Activated naive CD8-positive, alpha-beta T cell treated with anti-CD3 and anti-CD28 coated beads, Interleukin-2, amount 50 U/mL, for 24 hours (primary cell): ENCODE measurements around the gene CALHM6.

Source experiments
- ATAC-seq: fragments of 150-1000 bp; cut with Tn5 transposase; one replicate; pipeline ENCODE4 v1.10.0; 2021
- DNase-seq: peaks from one replicate; pipeline ENCODE4 v3.0.0; 2021
- H3K27ac Mint-ChIP-seq: one replicate; pipeline ENCODE4 v1.8.0; 2021; ENCODE audit warnings: mild to moderate bottlenecking, mixed read lengths
- H3K27me3 Mint-ChIP-seq: one replicate; pipeline ENCODE4 v1.8.0; 2021; ENCODE audit warnings: mixed read lengths
- H3K36me3 Mint-ChIP-seq: one replicate; pipeline ENCODE4 v1.8.0; 2021; ENCODE audit warnings: low read depth, mixed read lengths
- H3K4me1 Mint-ChIP-seq: one replicate; pipeline ENCODE4 v1.8.0; 2021; ENCODE audit warnings: mixed read lengths
- H3K4me3 Mint-ChIP-seq: one replicate; pipeline ENCODE4 v1.8.0; 2021; ENCODE audit warnings: mild to moderate bottlenecking, moderate library complexity, mixed read lengths
- H3K9me3 Mint-ChIP-seq: one replicate; pipeline ENCODE4 v1.8.0; 2021; ENCODE audit warnings: mixed read lengths

The CALHM6 gene

GRCh38 chr6:116451916-116452315 lies 9.3 kb upstream of the CALHM6 start:
- Mint-ChIP-seq H3K9me3 (no peaks in the 10 kb centered on the region), H3K27me3 (peaks cover 12% of the 10 kb centered on the region), H3K4me3 (no peak overlapping the region), H3K4me1 (peaks cover 17% of the 10 kb centered on the region), H3K36me3 (no peaks in the 10 kb centered on the region), H3K27ac (no peak overlapping the region)
- ATAC-seq (no peak), DNase-seq (no peak)

GRCh38 chr6:116452531-116452930 lies 8.6 kb upstream of the CALHM6 start:
- Mint-ChIP-seq H3K36me3 (no peaks in the 10 kb centered on the region), H3K27me3 (peaks cover 12% of the 10 kb centered on the region), H3K27ac (no peak overlapping the region), H3K9me3 (no peaks in the 10 kb centered on the region), H3K4me1 (peaks cover 17% of the 10 kb centered on the region), H3K4me3 (no peak overlapping the region)
- DNase-seq (no peak), ATAC-seq (no peak)

- Mint-ChIP-seq H3K4me1 (peaks cover 7% of the 10 kb centered on the region), H3K4me3 (no peak overlapping the region), H3K27ac (no peak overlapping the region), H3K27me3 (peaks cover 25% of the 10 kb centered on the region), H3K9me3 (no peaks in the 10 kb centered on the region), H3K36me3 (no peaks in the 10 kb centered on the region)
- no peak for ATAC-seq
- DNase-seq = no peak
Measured at GRCh38 chr6:116456106-116456505, 5.1 kb upstream of the CALHM6 start.

GRCh38 chr6:116456927-116457326 lies 4.2 kb upstream of the CALHM6 start:
- Mint-ChIP-seq H3K27ac (no peak overlapping the region), H3K27me3 (peaks cover 25% of the 10 kb centered on the region), H3K9me3 (no peaks in the 10 kb centered on the region), H3K4me3 (no peak overlapping the region), H3K36me3 (no peaks in the 10 kb centered on the region), H3K4me1 (peaks cover 10% of the 10 kb centered on the region)
- DNase-seq (no peak), ATAC-seq (no peak)

- Mint-ChIP-seq H3K36me3 (no peaks in the 10 kb centered on the region), H3K9me3 (no peaks in the 10 kb centered on the region), H3K4me3 (no peak overlapping the region), H3K27me3 (peaks cover 34% of the 10 kb centered on the region), H3K27ac (no peak overlapping the region), H3K4me1 (peaks cover 18% of the 10 kb centered on the region)
- ATAC-seq (no peak), DNase-seq (no peak)
Measured at GRCh38 chr6:116458264-116458663, 2.9 kb upstream of the CALHM6 start.

- DNase-seq (no peak), ATAC-seq (no peak)
- H3K9me3 Mint-ChIP-seq = no peaks in the 10 kb centered on the region
- H3K4me3 Mint-ChIP-seq = no peak overlapping the region
- no peaks in the 10 kb centered on the region for H3K36me3 Mint-ChIP-seq
- peaks cover 38% of the 10 kb centered on the region for H3K27me3 Mint-ChIP-seq
- H3K4me1 Mint-ChIP-seq = peaks cover 24% of the 10 kb centered on the region
- no peak overlapping the region for H3K27ac Mint-ChIP-seq
Measured at GRCh38 chr6:116459927-116460326, 1.2 kb upstream of the CALHM6 start.

- H3K27me3 Mint-ChIP-seq = peaks cover 43% of the 10 kb centered on the region
- H3K4me3 Mint-ChIP-seq = peak overlapping the region; percentile 64
- H3K9me3 Mint-ChIP-seq = no peaks in the 10 kb centered on the region
- peaks cover 25% of the 10 kb centered on the region for H3K4me1 Mint-ChIP-seq
- ATAC-seq (peak; percentile 91), DNase-seq (peak; percentile 52)
- H3K36me3 Mint-ChIP-seq = no peaks in the 10 kb centered on the region
- H3K27ac Mint-ChIP-seq = peak overlapping the region; percentile 25
Measured at GRCh38 chr6:116461932-116462885, 1.0 kb downstream of the CALHM6 start.

GRCh38 chr6:116463301-116463700 lies 2.1 kb downstream of the CALHM6 start:
- no peak overlapping the region for H3K4me3 Mint-ChIP-seq
- H3K4me1 Mint-ChIP-seq = peaks cover 27% of the 10 kb centered on the region
- DNase-seq (no peak), ATAC-seq (no peak)
- H3K27ac Mint-ChIP-seq = no peak overlapping the region
- peaks cover 43% of the 10 kb centered on the region for H3K27me3 Mint-ChIP-seq
- H3K36me3 Mint-ChIP-seq = no peaks in the 10 kb centered on the region
- H3K9me3 Mint-ChIP-seq = no peaks in the 10 kb centered on the region

GRCh38 chr6:116465246-116465645 lies 4.1 kb downstream of the CALHM6 start:
- peaks cover 27% of the 10 kb centered on the region for H3K4me1 Mint-ChIP-seq
- H3K36me3 Mint-ChIP-seq = no peaks in the 10 kb centered on the region
- ATAC-seq (peak; percentile 12), DNase-seq (no peak)
- H3K27me3 Mint-ChIP-seq = peaks cover 35% of the 10 kb centered on the region
- H3K27ac Mint-ChIP-seq = no peak overlapping the region
- H3K9me3 Mint-ChIP-seq = no peaks in the 10 kb centered on the region
- no peak overlapping the region for H3K4me3 Mint-ChIP-seq

GRCh38 chr6:116467096-116467495 lies 5.9 kb downstream of the CALHM6 start:
- Mint-ChIP-seq H3K27me3 (peaks cover 22% of the 10 kb centered on the region), H3K4me1 (peaks cover 17% of the 10 kb centered on the region), H3K27ac (no peak overlapping the region), H3K36me3 (no peaks in the 10 kb centered on the region), H3K4me3 (no peak overlapping the region), H3K9me3 (no peaks in the 10 kb centered on the region)
- DNase-seq (no peak), ATAC-seq (no peak)

GRCh38 chr6:116467514-116467913 lies 6.3 kb downstream of the CALHM6 start:
- ATAC-seq (no peak), DNase-seq (no peak)
- Mint-ChIP-seq H3K36me3 (no peaks in the 10 kb centered on the region), H3K27ac (no peak overlapping the region), H3K4me3 (no peak overlapping the region), H3K9me3 (no peaks in the 10 kb centered on the region), H3K4me1 (peaks cover 16% of the 10 kb centered on the region), H3K27me3 (peaks cover 19% of the 10 kb centered on the region)

- Mint-ChIP-seq H3K27ac (no peak overlapping the region), H3K9me3 (no peaks in the 10 kb centered on the region), H3K4me1 (peaks cover 9% of the 10 kb centered on the region), H3K27me3 (peaks cover 12% of the 10 kb centered on the region), H3K4me3 (no peak overlapping the region), H3K36me3 (no peaks in the 10 kb centered on the region)
- DNase-seq (no peak), ATAC-seq (no peak)
Measured at GRCh38 chr6:116468293-116468692, 7.1 kb downstream of the CALHM6 start.

GRCh38 chr6:116471531-116471930 lies 10.4 kb downstream of the CALHM6 start:
- H3K36me3 Mint-ChIP-seq = no peaks in the 10 kb centered on the region
- peaks cover 22% of the 10 kb centered on the region for H3K4me1 Mint-ChIP-seq
- no peak overlapping the region for H3K27ac Mint-ChIP-seq
- ATAC-seq (no peak), DNase-seq (no peak)
- H3K4me3 Mint-ChIP-seq = no peak overlapping the region
- no peaks in the 10 kb centered on the region for H3K9me3 Mint-ChIP-seq
- no peaks in the 10 kb centered on the region for H3K27me3 Mint-ChIP-seq

GRCh38 chr6:116472706-116473105 lies 11.5 kb downstream of the CALHM6 start:
- Mint-ChIP-seq H3K36me3 (no peaks in the 10 kb centered on the region), H3K4me1 (peaks cover 22% of the 10 kb centered on the region), H3K27me3 (no peaks in the 10 kb centered on the region), H3K4me3 (no peak overlapping the region), H3K9me3 (no peaks in the 10 kb centered on the region), H3K27ac (no peak overlapping the region)
- no peak for ATAC-seq
- DNase-seq = no peak

GRCh38 chr6:116475141-116475540 lies 14.0 kb downstream of the CALHM6 start:
- DNase-seq = no peak
- ATAC-seq = no peak
- Mint-ChIP-seq H3K4me3 (no peak overlapping the region), H3K9me3 (no peaks in the 10 kb centered on the region), H3K4me1 (peaks cover 22% of the 10 kb centered on the region), H3K27me3 (no peaks in the 10 kb centered on the region), H3K36me3 (no peaks in the 10 kb centered on the region), H3K27ac (no peak overlapping the region)
